ENCODE data around the gene SLC35A2.

DNA sequence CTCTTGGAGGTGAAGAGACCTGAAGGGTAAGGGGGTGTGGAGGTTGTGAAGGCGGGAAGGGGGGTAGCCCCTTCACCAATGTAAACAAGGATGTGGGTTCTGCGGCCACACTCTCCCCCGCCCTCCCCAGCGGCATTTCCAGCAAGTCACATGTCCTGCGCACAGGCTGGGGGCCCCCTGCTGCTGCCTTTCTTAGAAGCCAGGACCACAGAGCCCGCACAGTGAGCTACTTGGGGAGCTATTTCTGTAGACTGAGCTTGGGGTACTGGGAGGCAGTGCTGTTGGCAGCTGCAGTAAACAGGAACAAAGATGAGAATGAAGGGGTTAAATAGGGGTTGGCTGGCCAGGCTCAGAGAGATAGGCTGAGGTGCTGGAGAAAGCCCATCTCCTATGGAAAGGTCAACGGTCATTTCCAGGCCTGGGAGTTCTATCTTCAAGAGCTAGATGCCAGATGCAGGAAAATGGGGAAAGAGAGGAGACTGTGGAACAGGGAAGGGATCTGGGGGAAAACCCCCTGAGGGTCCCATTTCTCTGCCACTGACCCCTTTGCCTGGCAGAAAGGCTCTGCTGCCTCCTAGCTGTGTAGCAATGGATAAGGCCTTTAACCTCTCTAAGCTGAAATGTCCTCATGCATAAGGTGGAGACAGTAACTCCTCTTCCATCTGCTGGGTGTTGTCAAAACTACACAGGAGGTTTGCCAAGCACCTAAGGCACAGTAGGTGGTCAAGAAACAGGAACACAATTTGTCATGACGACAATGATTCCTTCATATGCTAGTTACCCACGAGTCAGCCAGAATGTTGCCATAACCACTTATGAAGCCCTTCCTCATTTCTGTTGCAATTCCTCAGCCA lies 25.8 kb upstream of the SLC35A2 start:
- TF ChIP-seq, protein P1, sequence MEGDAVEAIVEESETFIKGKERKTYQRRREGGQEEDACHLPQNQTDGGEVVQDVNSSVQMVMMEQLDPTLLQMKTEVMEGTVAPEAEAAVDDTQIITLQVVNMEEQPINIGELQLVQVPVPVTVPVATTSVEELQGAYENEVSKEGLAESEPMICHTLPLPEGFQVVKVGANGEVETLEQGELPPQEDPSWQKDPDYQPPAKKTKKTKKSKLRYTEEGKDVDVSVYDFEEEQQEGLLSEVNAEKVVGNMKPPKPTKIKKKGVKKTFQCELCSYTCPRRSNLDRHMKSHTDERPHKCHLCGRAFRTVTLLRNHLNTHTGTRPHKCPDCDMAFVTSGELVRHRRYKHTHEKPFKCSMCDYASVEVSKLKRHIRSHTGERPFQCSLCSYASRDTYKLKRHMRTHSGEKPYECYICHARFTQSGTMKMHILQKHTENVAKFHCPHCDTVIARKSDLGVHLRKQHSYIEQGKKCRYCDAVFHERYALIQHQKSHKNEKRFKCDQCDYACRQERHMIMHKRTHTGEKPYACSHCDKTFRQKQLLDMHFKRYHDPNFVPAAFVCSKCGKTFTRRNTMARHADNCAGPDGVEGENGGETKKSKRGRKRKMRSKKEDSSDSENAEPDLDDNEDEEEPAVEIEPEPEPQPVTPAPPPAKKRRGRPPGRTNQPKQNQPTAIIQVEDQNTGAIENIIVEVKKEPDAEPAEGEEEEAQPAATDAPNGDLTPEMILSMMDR (IDR thresholded peaks at IDR 0.05; ENCODE audit: borderline replicate concordance, extremely low read depth, low read length, poor library complexity, severe bottlenecking): peak; percentile 50
- no peak for TF ChIP-seq EZH2 (IDR thresholded peaks at IDR 0.05; ENCODE audit: borderline replicate concordance, low read depth, low read length, severe bottlenecking)
